HG02759 (cell line): ENCODE data around the gene PKD2L2.
A peak's percentile ranks its signal among the peaks of the same experiment; 100 is the strongest.
"Not testable (repeated sequence)": the region's sequence is repeated elsewhere in the genome, so short reads cannot be mapped to it uniquely, and the experiment has no call there.

Experiments used
- ATAC-seq: cut with Tn5 transposase; IDR thresholded peaks from one replicate; pipeline ENCODE4 v1.9.1; 2021; ENCODE audit warnings: mild to moderate bottlenecking, moderate library complexity; ENCODE audit not compliant: unreplicated experiment

PKD2L2 gene

GRCh38 chr5:137888863-137889759 is at the start of gene PKD2L2:
Gene PKD2L2, plus strand, starts transcription at chr5:137889457. Its CDS starts 35 bp downstream, at chr5:137889492.
- ATAC-seq, result peak; percentile 99

GRCh38 chr5:137842296-137842695 is 47.0 kb upstream of the PKD2L2 start:
- ATAC-seq, result no peak

- ATAC-seq, result no peak
Measured at GRCh38 chr5:137843676-137844299, 45.5 kb upstream of the PKD2L2 start.

- ATAC-seq, result no peak
Measured at GRCh38 chr5:137845472-137845871, 43.8 kb upstream of the PKD2L2 start.

- ATAC-seq, result peak; percentile 72
Measured at GRCh38 chr5:137847687-137848086, 41.6 kb upstream of the PKD2L2 start.

- not testable (repeated sequence) for ATAC-seq
Measured at GRCh38 chr5:137853165-137853564, 36.1 kb upstream of the PKD2L2 start.

- ATAC-seq, result no peak
Measured at GRCh38 chr5:137856201-137856600, 33.1 kb upstream of the PKD2L2 start.

- peak; percentile 23 for ATAC-seq
Measured at GRCh38 chr5:137856916-137857862, 32.1 kb upstream of the PKD2L2 start.

- ATAC-seq, result peak; percentile 79
Measured at GRCh38 chr5:137858223-137858916, 30.9 kb upstream of the PKD2L2 start.

- no peak for ATAC-seq
Measured at GRCh38 chr5:137858954-137859353, 30.3 kb upstream of the PKD2L2 start.

GRCh38 chr5:137862251-137862650 is 27.0 kb upstream of the PKD2L2 start:
- ATAC-seq, result no peak

- not testable (repeated sequence) for ATAC-seq
Measured at GRCh38 chr5:137863653-137864052, 25.6 kb upstream of the PKD2L2 start.

- ATAC-seq, result no peak
Measured at GRCh38 chr5:137866541-137867388, 22.5 kb upstream of the PKD2L2 start.

- no peak for ATAC-seq
Measured at GRCh38 chr5:137867664-137868063, 21.6 kb upstream of the PKD2L2 start, which contains the start of gene MYOT. Gene MYOT, plus strand, starts transcription at chr5:137867860. Its CDS starts 2,792 bp downstream, at chr5:137870652.

GRCh38 chr5:137870647-137871339 is 18.5 kb upstream of the PKD2L2 start:
- no peak for ATAC-seq

- no peak for ATAC-seq
Measured at GRCh38 chr5:137871571-137871970, 17.7 kb upstream of the PKD2L2 start.

- no peak for ATAC-seq
Measured at GRCh38 chr5:137872466-137872865, 16.8 kb upstream of the PKD2L2 start.

- no peak for ATAC-seq
Measured at GRCh38 chr5:137876101-137876500, 13.2 kb upstream of the PKD2L2 start.

GRCh38 chr5:137880313-137880712 is 8.9 kb upstream of the PKD2L2 start:
- ATAC-seq, result no peak
